GM19397 (cell line): ENCODE data around the gene CHST3.
"Not testable (repeated sequence)": the region's sequence is repeated elsewhere in the genome, so short reads cannot be mapped to it uniquely, and the experiment has no call there.

Experiments
- ATAC-seq: cut with Tn5 transposase; IDR thresholded peaks from one replicate; pipeline ENCODE4 v1.9.1; 2021; ENCODE audit warnings: mild to moderate bottlenecking, moderate library complexity; ENCODE audit not compliant: unreplicated experiment

CHST3 gene

GRCh38 chr10:71946700-71947099 lies 17.5 kb upstream of the CHST3 start:
- ATAC-seq, result no peak

DNA sequence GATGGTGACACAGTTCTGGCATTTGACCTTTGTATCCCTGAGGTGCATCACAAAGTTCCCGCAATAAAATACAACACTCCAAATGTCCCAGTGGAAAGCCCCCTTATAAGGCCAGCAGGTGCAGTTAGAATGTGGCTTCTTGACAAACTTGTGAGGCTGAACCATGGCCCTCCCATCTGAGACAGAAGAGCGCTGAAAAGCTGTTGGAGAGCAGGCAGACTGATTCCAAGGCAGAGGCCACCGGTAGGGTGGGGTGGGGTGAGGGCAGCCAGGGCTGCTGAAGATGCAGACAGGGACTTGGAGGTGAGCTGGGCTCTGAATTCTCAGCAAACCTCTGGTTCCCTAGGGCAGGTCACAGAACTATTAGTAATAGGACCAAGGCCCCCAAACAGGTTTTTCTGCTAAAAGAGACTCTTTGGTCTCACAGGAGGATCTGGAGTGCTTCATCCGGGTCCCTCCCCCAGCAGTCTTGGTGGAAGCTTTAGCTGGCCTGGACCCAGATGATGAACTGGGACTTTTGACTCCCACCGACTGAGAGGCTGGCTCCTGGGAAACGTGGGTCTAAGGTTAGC lies 15.6 kb upstream of the CHST3 start:
- no peak for ATAC-seq

DNA sequence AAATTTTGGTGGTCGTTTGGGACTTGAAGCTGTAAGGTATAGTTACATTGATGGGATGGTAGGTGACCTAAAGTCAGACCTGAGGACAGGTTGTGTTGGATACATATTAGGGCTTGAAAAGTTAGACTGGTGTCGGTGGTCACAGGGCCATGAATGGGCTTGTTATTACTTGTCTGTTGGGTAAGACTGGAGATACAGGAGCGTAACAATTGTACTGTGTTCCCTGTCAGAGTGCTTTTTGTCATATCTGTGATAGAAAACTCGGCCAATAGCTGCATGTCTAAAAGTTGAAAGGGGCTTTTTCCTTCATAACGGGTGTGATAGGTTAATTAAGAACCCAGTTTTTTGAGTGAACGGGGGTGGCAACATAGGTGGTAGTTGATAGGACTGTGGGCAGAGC lies 13.5 kb upstream of the CHST3 start:
- ATAC-seq, result no peak

DNA sequence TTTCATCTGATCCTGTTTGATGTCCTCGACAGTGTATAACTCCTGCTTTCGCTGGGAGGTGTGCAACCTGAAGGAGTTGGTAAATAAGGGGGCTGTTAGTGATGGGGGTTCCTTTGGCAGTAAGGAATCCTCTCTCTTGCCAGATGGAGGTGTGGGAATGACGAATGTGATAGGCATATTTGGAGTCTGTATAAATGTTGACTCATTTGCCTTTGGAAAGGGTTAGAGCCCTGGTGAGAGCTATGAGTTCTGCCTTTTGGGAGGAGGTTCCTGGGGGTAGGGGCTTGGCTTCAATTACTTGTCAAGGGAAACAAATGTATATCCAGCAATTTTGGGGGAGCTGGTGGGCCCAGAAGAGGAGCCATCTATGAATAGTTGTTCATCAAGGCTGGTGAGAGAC lies 11.4 kb upstream of the CHST3 start:
- no peak for ATAC-seq

- no peak for ATAC-seq
These were observed 6.5 kb upstream of the CHST3 start for GRCh38 chr10:71957546-71958275.

DNA sequence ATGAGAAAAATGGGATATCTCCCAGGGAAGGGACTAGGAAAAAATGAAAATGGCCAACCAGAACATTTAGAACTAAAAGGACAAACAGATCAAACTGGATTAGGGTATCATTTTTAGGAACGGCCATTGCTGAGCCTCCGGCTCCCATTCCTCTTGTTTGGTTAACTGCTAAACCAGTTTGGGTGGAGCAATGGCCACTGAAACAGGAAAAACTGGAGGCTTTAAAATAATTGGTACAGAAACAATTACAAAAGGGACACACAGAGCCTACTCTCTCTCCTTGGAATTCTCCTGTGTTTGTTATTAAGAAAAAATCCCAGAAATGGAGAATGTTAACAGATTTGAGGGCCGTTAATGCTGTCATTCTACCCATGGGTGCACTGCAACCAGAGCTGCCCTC lies 4.7 kb upstream of the CHST3 start:
- ATAC-seq, result no peak

DNA sequence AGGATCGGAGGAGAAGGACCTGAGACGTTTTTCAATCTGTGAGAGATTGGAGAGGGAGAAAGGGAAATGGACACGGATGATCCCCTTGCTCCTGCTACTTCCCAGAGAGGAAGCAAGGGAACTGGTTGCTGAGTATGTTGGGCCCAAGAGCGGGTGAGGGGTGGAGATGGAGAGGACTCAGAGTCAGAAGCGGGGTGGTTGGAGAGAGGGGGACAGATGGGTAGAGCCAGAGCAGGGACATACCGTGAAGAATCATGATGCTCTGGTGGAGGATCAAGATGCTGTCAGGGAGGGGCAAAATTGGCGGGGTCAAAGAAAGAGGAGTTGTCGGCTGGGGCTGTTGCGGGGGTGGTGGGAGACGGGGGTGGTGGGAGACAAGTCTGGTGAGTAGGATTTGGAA lies 2.4 kb upstream of the CHST3 start:
- ATAC-seq, result no peak

DNA sequence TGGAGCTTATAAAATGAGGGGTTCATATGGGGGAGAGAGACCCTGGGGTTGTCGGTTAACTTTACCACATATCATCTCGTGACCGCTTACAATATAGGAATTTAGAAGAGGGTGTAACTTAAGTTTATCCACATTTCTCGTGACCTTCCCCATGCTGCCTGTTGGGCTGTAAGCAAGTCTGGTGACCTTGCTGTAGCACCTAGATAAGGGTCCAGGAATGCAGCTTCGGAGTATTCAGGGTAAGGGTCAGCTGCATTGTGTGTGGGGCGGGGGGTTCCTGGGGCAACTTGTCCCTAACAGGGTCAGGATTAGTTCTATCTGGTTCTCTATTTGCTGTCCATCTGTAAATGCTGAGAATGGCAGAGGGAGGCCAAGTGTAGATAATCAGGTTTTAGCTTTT lies 1.3 kb upstream of the CHST3 start:
- no peak for ATAC-seq

DNA sequence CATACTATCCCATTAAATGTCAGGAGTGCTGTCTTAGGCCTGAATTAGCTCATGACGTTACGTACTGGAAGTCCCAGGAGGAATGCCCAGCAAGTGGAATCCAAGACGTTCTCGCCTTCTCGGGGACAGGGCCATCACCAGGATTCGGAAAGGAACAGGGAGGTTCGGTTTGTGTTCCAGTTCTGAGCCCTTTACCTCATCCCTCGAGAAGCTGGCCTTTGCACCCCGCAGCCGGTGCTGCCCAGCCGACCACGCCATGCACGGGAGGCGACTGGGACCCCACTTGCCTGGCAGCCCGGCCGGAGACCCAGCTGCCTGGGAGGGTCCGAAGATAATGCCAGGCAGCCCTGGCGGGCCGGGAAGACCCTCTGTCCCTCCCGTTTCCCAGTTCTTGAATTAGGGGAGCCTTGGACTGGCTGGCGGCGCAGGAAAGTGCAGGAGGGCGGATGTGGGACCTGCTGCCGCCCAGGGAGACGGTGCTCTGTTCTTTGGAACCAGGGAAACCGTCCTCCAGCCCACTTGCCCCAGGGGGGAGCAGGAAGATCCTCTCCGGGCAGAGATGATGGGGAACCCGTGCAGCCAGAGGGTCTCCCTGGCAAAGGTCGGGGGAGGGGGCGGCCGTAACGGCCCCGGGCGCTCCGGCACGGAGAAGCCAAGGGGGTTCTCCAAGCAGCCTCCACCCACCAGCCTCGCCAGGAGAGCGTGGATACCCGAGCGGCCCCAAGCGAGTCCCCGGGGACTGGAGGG lies 671 bp upstream of the CHST3 start:
- no peak for ATAC-seq

DNA sequence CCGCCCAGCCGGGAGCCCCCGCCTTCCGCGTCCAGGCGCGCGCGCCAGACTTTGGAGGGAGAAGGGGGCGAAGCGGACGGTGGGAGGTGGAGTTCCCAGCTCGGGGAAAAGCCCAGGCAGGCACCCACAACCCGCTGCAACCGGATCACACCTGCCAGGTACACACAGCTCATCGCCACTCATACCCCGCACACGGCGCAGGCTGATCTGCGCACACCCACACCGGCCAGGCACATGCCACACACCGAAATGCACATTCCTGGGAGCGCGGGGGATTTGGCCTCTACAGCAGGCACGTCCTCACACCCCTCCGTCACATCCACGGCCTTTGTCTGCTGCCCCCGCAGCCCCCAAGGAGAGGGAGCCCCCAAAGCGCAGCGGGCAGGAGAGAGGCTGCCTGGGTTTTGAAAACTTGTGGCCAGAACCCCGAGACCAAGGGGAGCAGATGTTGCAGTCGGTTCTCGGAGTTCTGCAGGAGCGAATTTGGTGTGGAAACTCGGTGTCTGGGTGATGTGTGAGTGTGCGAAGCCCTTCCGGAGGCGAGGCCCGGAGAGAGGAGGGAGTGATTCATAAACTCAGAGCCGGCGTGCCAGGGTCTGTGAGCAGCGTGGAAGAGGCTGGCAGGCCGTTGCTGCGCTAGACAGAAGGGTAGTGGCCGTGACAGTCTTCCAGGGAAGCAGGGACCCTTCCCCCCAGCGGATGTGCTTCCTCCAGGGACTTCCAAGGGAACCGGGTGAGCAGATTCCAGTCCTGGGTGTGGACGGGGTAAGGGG lies 734 bp downstream of the CHST3 start:
- no peak for ATAC-seq

- ATAC-seq, result no peak
These were observed 1.4 kb downstream of the CHST3 start for GRCh38 chr10:71965623-71966022.

GRCh38 chr10:71966046-71967004 lies 2.1 kb downstream of the CHST3 start:
- ATAC-seq, result no peak

DNA sequence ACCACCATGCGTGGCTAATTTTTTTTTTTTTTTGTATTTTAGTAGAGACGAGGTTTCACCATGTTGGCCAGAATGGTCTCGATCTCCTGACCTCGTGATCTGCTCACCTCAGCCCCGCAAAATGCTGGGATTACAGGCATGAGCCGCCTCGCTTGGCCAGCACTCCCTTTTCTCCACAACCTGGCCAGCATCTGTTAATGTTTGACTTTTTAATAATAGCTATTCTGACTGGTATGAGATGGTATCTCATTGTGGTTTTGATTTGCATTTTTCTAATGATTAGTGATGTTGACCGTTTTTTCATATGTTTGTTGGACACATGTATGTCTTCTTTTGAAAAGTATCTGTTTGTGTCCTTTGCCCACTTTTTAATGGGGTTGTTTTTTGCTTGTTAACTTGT lies 3.8 kb downstream of the CHST3 start:
- ATAC-seq, result not testable (repeated sequence)

DNA sequence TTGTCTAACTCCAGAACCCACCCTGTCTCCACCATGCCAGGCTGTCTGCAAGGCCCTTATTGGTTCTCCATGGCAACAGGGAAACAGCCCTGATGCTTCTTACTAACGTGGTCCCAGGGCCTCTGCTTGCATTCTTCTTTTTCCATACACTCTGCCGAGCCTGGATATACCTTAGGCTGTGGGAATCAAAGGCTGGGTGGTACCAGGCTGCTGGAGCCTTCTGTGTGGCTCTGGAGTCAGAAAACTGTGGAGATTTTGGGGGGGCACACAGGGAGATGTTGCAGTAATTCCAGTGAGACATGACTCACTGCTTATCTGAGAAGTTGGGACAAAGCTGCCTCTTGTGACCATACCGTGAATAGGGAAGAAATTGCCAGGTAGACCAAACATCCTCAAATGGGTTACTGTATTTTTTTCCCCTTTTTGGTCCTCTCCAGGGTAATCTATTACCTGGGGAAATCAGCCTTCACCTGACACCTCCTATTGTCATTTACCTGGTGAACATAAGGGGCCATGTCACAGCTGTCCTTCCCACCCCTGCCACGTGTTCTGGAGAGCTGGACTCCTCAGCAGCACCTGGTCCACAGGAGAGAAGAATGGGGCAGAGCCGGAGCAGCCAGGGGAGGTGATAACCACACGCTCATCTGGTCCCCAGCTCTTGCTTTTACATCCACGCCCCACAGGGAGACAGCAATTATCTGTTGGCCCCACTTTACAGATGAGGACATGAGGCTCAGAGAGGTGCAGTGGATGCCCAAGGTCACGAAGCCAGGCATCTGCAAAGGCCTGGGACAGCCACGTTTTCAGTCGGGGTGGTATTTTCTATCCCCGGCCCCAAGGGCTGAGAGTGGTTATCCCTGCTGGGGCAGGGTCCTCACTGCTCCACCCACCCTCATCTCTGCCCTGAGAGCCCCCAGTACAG lies 4.6 kb downstream of the CHST3 start:
- no peak for ATAC-seq

GRCh38 chr10:71969929-71970328 lies 5.7 kb downstream of the CHST3 start:
- no peak for ATAC-seq

- ATAC-seq, result no peak
These were observed 6.1 kb downstream of the CHST3 start for GRCh38 chr10:71970331-71970730.

DNA sequence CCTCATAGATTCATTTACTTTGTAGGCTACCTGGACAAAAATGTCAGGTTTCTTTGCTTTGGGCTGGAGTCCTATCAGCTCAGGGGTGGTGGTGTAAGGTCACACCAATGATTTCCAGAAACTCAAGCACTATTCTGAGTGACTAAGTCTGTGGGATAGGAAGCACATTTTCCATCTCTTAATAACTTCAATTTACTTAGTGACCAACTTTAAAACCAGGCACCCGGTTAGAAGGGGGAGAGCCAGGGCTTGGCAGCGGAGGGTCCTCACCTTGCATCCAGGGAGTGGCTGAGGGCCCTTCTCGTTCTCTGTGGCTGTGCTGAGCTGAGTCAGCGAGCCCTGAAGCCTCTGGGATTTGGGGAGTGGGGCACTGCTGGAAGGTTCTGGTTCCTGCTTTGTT lies 6.7 kb downstream of the CHST3 start:
- ATAC-seq, result no peak

GRCh38 chr10:71971311-71971731 lies 7.1 kb downstream of the CHST3 start:
- no peak for ATAC-seq
